ENCODE results near the gene HHAT. TPM values are rescaled to one million over a fixed set of nuclear protein-coding genes. Genes with fewer than 3 reads are reported as not detected.

Gene HHAT
- polyA plus RNA-seq, 2 of the 4 experiments (the other 2 are of a cell fraction) = 3.8 to 4.5 TPM

GRCh38 chr1:210516697-210517459 is 188.2 kb downstream of the HHAT start:
- no peak for TF ChIP-seq HOXB13 (CRISPR knock-in tag; IDR thresholded peaks at IDR 0.05; ENCODE audit: low read depth)
- TF ChIP-seq MAFK (IDR thresholded peaks at IDR 0.05; ENCODE audit: partially characterized antibody) = peak; percentile 84
- FAIRE-seq (no peak), DNase-seq (ENCODE audit: low read depth in 1 of 2, low spot score in 1 of 2) (no peak), ATAC-seq (no peak)
- WGBS (ENCODE audit: missing lambda C conversion rate) = 88% methylated on average over 5 of the region's 5 CpGs
- Histone ChIP-seq H3K4me1 (no peaks in the 10 kb centered on the region), H3K4me3 (no peak overlapping the region), H3K4me2 (no peak overlapping the region), H3K27ac (no peak overlapping the region), H3K9me3 (no peaks in the 10 kb centered on the region)
- CTCF ChIA-PET = interaction anchor here (0.7 to 2.0 kb wide), 4 partner anchors 9 to 69 kb away, joined by 3 to 5 read pairs (median 4); no protein-coding TSS in a partner anchor
- POLR2A ChIA-PET = no interaction called here

GRCh38 chr1:210523830-210524229 is 195.1 kb downstream of the HHAT start:
- H3K27ac ChIP-seq = no peak overlapping the region
- no peak for ATAC-seq
- H3K4me3 ChIP-seq = no peak overlapping the region
- H3K4me2 ChIP-seq = no peak overlapping the region
- ChIA-PET CTCF (no interaction called here), POLR2A (no interaction called here)
- FAIRE-seq = no peak
- DNase-seq (ENCODE audit: low read depth in 1 of 2, low spot score in 1 of 2) = no peak
- no peaks in the 10 kb centered on the region for H3K9me3 ChIP-seq
- WGBS (ENCODE audit: missing lambda C conversion rate) = 67% methylated on average over 4 of the region's 4 CpGs
- no peaks in the 10 kb centered on the region for H3K4me1 ChIP-seq
- TF ChIP-seq, protein P1, sequence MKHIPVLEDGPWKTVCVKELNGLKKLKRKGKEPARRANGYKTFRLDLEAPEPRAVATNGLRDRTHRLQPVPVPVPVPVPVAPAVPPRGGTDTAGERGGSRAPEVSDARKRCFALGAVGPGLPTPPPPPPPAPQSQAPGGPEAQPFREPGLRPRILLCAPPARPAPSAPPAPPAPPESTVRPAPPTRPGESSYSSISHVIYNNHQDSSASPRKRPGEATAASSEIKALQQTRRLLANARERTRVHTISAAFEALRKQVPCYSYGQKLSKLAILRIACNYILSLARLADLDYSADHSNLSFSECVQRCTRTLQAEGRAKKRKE (CRISPR knock-in tag; IDR thresholded peaks at IDR 0.05; ENCODE audit: low read depth) = no peak
- TF ChIP-seq REST (IDR thresholded peaks at IDR 0.05) = no peak
- no peak for TF ChIP-seq ZNF302 (CRISPR knock-in tag; IDR thresholded peaks at IDR 0.05)

DNA sequence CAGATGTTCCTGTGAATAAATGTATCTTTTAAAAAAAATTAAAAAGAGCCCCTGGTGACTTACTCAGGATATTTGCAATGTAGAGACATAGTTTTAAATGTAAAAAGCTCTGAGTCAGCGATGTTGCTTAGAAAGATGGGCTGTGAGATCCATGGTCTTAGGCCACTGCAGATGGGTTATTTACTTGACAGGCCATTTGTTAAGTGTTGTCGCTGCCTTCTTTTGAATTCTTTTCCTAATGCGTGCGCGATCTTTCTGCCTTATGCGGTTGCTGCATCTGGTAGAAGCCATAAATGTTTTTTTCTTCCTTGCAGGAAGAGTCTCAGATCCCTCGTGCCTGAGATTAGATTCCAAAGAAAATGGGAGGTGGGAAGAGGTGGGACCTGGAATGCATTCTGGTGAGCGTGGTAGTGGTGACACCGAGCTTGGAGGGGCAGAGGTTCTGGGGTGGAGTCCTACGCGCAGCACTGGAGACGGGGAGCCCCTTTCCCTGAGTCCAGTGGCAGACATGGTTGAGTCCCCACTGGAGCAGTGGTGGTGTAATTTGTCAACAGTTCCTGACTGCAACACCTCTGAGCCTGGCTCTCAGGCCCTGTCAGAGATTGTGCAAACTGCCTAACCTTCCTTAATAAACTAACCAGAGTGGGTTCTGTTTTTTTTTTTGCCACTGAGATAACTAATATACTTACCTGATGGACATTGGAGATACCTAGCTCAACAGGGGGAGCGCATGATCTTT is 197.2 kb downstream of the HHAT start:
- FAIRE-seq (no peak), DNase-seq (ENCODE audit: low read depth in 1 of 2, low spot score in 1 of 2) (no peak), ATAC-seq (no peak)
- TF ChIP-seq KDM5A (IDR thresholded peaks at IDR 0.05) (no peak), MAFK (IDR thresholded peaks at IDR 0.05; ENCODE audit: partially characterized antibody) (peak; percentile 12)
- Histone ChIP-seq H3K4me1 (no peaks in the 10 kb centered on the region), H3K4me2 (no peak overlapping the region), H3K9me3 (no peaks in the 10 kb centered on the region), H3K4me3 (no peak overlapping the region), H3K27ac (no peak overlapping the region)
- POLR2A ChIA-PET = no interaction called here
- 83% methylated on average over 13 of the region's 13 CpGs for WGBS (ENCODE audit: missing lambda C conversion rate)
- CTCF ChIA-PET = interaction anchor here (1.0 to 1.3 kb wide), 3 partner anchors 9 to 665 kb away, joined by 3 to 4 read pairs (median 3); no protein-coding TSS in a partner anchor

- DNase-seq (ENCODE audit: low read depth in 1 of 2, low spot score in 1 of 2) (no peak), FAIRE-seq (no peak), ATAC-seq (no peak)
- ChIA-PET CTCF (no interaction called here), POLR2A (no interaction called here)
- no peak overlapping the region for H3K4me2 ChIP-seq
- no peak overlapping the region for H3K27ac ChIP-seq
- H3K4me3 ChIP-seq = no peak overlapping the region
- WGBS (ENCODE audit: missing lambda C conversion rate) = 58% methylated on average over 3 of the region's 3 CpGs
- H3K9me3 ChIP-seq = no peaks in the 10 kb centered on the region
- H3K4me1 ChIP-seq = no peaks in the 10 kb centered on the region
- TF ChIP-seq PHF8 (IDR thresholded peaks at IDR 0.05; ENCODE audit: borderline replicate concordance, low read depth) (no peak), POLR2A (IDR thresholded peaks at IDR 0.05; ENCODE audit: low read length) (no peak), HOXB5 (CRISPR knock-in tag; IDR thresholded peaks at IDR 0.05) (no peak), RARB (CRISPR knock-in tag; IDR thresholded peaks at IDR 0.05) (no peak), HOXB13 (CRISPR knock-in tag; IDR thresholded peaks at IDR 0.05; ENCODE audit: low read depth) (no peak), EHF (CRISPR knock-in tag; IDR thresholded peaks at IDR 0.05) (no peak), TP53 (CRISPR knock-in tag; IDR thresholded peaks at IDR 0.05) (no peak), JUN (IDR thresholded peaks at IDR 0.05) (no peak), NR3C1 (IDR thresholded peaks at IDR 0.05) (no peak), ELK1 (IDR thresholded peaks at IDR 0.05; ENCODE audit: low read depth, low read length) (no peak), CHD4 (IDR thresholded peaks at IDR 0.05; ENCODE audit: borderline replicate concordance) (no peak), MYC (IDR thresholded peaks at IDR 0.05; ENCODE audit: borderline replicate concordance, low read length) (no peak), RAD21 (conservative IDR thresholded peaks at IDR 0.05 in 1 of 2, IDR thresholded peaks at IDR 0.05 in 1 of 2) (no peak), JUNB (IDR thresholded peaks at IDR 0.05) (no peak), HMGXB4 (CRISPR knock-in tag; IDR thresholded peaks at IDR 0.05; ENCODE audit: borderline replicate concordance) (no peak), ZNF302 (CRISPR knock-in tag; IDR thresholded peaks at IDR 0.05) (no peak), MAFK (IDR thresholded peaks at IDR 0.05; ENCODE audit: partially characterized antibody) (no peak)
These were observed 198.4 kb downstream of the HHAT start for GRCh38 chr1:210527091-210527490.
